Panc1 (cell line): Measurements from ENCODE around the gene NUDT6. TPM values are rescaled to one million over a fixed set of nuclear protein-coding genes. Genes with fewer than 3 reads are reported as not detected.

Experiments used
- ATAC-seq: fragments of 200-7000 bp; cut with Tn5 transposase; 2 replicates; pipeline ENCODE4 v1.9.1; 2020; ENCODE audit warnings: mild to moderate bottlenecking, moderate library complexity
- BruUV-seq: library from RNA; stranded (reverse); fragments of 400-500 nt; replicated peaks from 2 replicates; lab custom pipeline; 2021; lab: Mats Ljungman, UMichigan
- CTCF ChIA-PET: fragments of 300-600 bp; sonication (Branson Sonifier 250); formaldehyde crosslinking; loops from one replicate; lab custom pipeline; 2022; ENCODE audit warnings: antibody characterized with exemption; lab: Charles Lee
- POLR2A ChIA-PET: fragments of 300-600 bp; sonication (Branson Sonifier 250); formaldehyde crosslinking; loops from one replicate; lab custom pipeline; 2022; ENCODE audit warnings: antibody characterized with exemption; lab: Charles Lee
- DNase-seq: peaks from one replicate; pipeline ENCODE4 v3.0.0-alpha.2; 2010; ENCODE audit warnings: low read depth, low spot score
- H3K27ac ChIP-seq: 2 replicates; pipeline ENCODE4 v1.5.1; 2011; ENCODE audit warnings: mild to moderate bottlenecking, low read length, inconsistent platforms
- H3K27me3 ChIP-seq: fragments of 200-500 bp; sonication (Bioruptor generic); 2 replicates; pipeline ENCODE4 v1.6.0; 2014; ENCODE audit warnings: low read length, inconsistent platforms; ENCODE audit not compliant: control insufficient read depth, insufficient read depth
- H3K36me3 ChIP-seq: fragments of 200-500 bp; sonication (Bioruptor generic); 2 replicates; pipeline ENCODE4 v1.5.1; 2014; ENCODE audit warnings: inconsistent platforms, mild to moderate bottlenecking, low read length, moderate library complexity; ENCODE audit not compliant: control insufficient read depth, insufficient read depth
- H3K4me1 ChIP-seq: 2 replicates; pipeline ENCODE4 v1.5.1; 2011; ENCODE audit warnings: inconsistent platforms, mild to moderate bottlenecking, low read length, moderate library complexity; ENCODE audit not compliant: control insufficient read depth, insufficient read depth
- H3K4me3 ChIP-seq, 2 experiments: 2 replicates each; pipeline ENCODE4 v1.5.1; 2011 to 2012; ENCODE audit warnings: low read depth in 2 of 2, low read length in 2 of 2, mild to moderate bottlenecking in 2 of 2, inconsistent platforms in 1 of 2, moderate library complexity in 1 of 2
- H3K9me3 ChIP-seq: fragments of 200-500 bp; sonication (Bioruptor generic); 2 replicates; pipeline ENCODE4 v1.5.1; 2014; ENCODE audit warnings: low read depth, mild to moderate bottlenecking, inconsistent platforms, low read length, moderate library complexity; ENCODE audit not compliant: control insufficient read depth, insufficient read depth
- POLR2AphosphoS5 ChIP-seq: IDR thresholded peaks from 2 replicates; pipeline ENCODE4 v1.6.1; 2012; ENCODE audit warnings: mild to moderate bottlenecking, low read depth, low read length, moderate library complexity
- SIN3A ChIP-seq: IDR thresholded peaks from 2 replicates; pipeline ENCODE4 v1.6.1; 2012; ENCODE audit warnings: low read depth, mild to moderate bottlenecking, low read length, moderate library complexity, borderline replicate concordance; ENCODE audit not compliant: insufficient read depth
- TCF7L2 ChIP-seq: IDR thresholded peaks from 2 replicates; pipeline ENCODE4 v1.6.1; 2011; ENCODE audit warnings: mild to moderate bottlenecking, low read depth, low read length, inconsistent platforms
- in situ Hi-C: cut with HindIII; loops from 2 replicates; pipeline ENCODE4 v1.10.0; 2016; ENCODE audit warnings: low sequenced_read_pairs, low pct_unique_long_range_greater_than_20kb
- intact Hi-C: fragments of 100-400 bp; cut with micrococcal nuclease; formaldehyde crosslinking; loops from one replicate; pipeline ENCODE4 v1.10.0; 2022; ENCODE audit not compliant: unreplicated experiment
- total RNA-seq: library from RNA; stranded (reverse); gene quantifications from one replicate; pipeline ENCODE4 v1.2.1, GENCODE V29; 2021; ENCODE audit not compliant: unreplicated experiment
- TF ChIP-seq, protein P1 (sequence below): fragments of 450-650 bp; IDR thresholded peaks from 2 replicates; pipeline ENCODE4 v1.5.1; 2017; ENCODE audit warnings: mild to moderate bottlenecking
- TF ChIP-seq, protein P2 (sequence below), 2 experiments: IDR thresholded peaks; 2 replicates each; pipeline ENCODE4 v1.6.1; 2011 to 2012; ENCODE audit warnings: low read depth in 2 of 2, control low read depth in 1 of 2, low read length in 1 of 2, mild to moderate bottlenecking in 1 of 2, moderate library complexity in 1 of 2; ENCODE audit not compliant: insufficient read depth in 1 of 2

Gene NUDT6
- total RNA-seq, 1 experiment from 2014 or later = 7.5 TPM

DNA sequence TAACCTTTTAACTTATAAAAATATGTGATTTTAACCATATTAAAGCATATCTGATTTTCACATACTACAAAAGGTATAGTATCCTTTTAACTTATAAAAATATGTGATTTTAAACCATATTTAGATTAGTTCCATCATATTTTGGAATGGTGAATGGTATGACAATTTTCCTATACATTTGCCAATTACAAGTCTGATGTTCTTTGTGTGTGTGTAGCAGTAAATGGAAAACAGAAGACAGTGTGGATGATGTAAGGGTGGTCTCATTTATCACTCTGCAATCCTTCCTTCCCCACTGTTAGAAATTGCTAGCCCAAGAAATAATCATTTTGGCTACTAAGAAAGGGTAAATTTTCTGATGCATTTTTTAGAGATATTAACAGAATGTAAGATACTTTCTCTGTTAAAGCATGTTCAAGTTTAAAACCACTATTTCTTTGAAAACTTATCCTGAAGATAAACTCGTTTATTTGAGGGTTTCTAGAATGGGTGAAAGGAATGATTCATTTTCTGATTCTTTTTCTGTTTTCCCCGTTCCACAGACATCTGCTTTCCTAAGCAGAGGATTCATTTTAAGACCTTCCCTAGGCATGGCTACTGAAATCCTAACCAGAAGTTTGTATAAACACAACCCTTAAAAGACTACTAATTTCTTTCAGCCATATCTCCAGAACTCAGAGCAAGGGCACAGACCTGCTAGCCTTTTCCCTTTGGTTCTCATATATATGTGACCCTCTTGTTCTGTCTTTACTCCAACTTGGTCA, 21.0 kb downstream of the NUDT6 start:
- DNase-seq = no peak
- intact Hi-C loops = no loop called here
- Histone ChIP-seq H3K9me3 (no peaks in the 10 kb centered on the region), H3K27ac (peak overlapping the region; percentile 61; the same call in 1 of the 2 replicates), H3K4me3 (no peak overlapping the region), H3K36me3 (no peaks in the 10 kb centered on the region; the same call in none of the 2 replicates), H3K27me3 (no peaks in the 10 kb centered on the region), H3K4me1 (peaks cover 23% of the 10 kb centered on the region)
- ATAC-seq = no peak
- POLR2A ChIA-PET = no interaction called here
- CTCF ChIA-PET = no interaction called here
- in situ Hi-C loops = no loop called here
- TF ChIP-seq TCF7L2 = no peak
- TF ChIP-seq, protein P1, sequence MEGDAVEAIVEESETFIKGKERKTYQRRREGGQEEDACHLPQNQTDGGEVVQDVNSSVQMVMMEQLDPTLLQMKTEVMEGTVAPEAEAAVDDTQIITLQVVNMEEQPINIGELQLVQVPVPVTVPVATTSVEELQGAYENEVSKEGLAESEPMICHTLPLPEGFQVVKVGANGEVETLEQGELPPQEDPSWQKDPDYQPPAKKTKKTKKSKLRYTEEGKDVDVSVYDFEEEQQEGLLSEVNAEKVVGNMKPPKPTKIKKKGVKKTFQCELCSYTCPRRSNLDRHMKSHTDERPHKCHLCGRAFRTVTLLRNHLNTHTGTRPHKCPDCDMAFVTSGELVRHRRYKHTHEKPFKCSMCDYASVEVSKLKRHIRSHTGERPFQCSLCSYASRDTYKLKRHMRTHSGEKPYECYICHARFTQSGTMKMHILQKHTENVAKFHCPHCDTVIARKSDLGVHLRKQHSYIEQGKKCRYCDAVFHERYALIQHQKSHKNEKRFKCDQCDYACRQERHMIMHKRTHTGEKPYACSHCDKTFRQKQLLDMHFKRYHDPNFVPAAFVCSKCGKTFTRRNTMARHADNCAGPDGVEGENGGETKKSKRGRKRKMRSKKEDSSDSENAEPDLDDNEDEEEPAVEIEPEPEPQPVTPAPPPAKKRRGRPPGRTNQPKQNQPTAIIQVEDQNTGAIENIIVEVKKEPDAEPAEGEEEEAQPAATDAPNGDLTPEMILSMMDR = no peak
- TF ChIP-seq SIN3A = no peak
- BruUV-seq = no TSS peak

DNA sequence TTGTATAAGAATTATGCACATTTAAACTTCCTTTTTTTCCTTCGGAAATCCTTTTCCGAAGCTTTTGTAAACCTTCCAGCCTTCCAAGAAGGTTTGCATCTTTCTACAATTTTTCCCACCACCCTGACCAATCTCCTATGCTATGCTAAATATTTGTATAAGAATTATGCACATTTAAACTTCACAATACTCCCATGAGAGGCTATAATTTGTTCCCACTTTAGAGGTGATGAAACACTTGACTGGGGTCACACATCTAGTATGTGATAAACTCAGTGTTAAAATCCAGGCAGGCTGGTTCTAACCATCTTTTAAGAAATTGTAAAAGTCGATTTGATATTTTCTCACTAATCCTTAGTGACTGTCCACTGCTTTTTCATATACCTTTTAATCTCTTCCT, 22.1 kb downstream of the NUDT6 start:
- CTCF ChIA-PET = no interaction called here

More for the DNA sequence above, 22.1 kb downstream of the NUDT6 start:
- DNase-seq = no peak
- intact Hi-C loops (no loop called here), in situ Hi-C loops (no loop called here)
- ATAC-seq = no peak
- H3K27ac ChIP-seq = peak overlapping the region; percentile 46; the same call in 1 of the 2 replicates
- H3K4me3 ChIP-seq = no peak overlapping the region
- BruUV-seq = no TSS peak
- H3K9me3 ChIP-seq = no peaks in the 10 kb centered on the region
- H3K27me3 ChIP-seq = no peaks in the 10 kb centered on the region
- peaks cover 33% of the 10 kb centered on the region for H3K4me1 ChIP-seq
- no peaks in the 10 kb centered on the region; the same call in none of the 2 replicates for H3K36me3 ChIP-seq
- POLR2A ChIA-PET = no interaction called here
- no peak for TF ChIP-seq POLR2AphosphoS5
- TF ChIP-seq SIN3A = no peak
- TF ChIP-seq TCF7L2 = no peak
- TF ChIP-seq, protein P1 = no peak
- TF ChIP-seq, protein P2, sequence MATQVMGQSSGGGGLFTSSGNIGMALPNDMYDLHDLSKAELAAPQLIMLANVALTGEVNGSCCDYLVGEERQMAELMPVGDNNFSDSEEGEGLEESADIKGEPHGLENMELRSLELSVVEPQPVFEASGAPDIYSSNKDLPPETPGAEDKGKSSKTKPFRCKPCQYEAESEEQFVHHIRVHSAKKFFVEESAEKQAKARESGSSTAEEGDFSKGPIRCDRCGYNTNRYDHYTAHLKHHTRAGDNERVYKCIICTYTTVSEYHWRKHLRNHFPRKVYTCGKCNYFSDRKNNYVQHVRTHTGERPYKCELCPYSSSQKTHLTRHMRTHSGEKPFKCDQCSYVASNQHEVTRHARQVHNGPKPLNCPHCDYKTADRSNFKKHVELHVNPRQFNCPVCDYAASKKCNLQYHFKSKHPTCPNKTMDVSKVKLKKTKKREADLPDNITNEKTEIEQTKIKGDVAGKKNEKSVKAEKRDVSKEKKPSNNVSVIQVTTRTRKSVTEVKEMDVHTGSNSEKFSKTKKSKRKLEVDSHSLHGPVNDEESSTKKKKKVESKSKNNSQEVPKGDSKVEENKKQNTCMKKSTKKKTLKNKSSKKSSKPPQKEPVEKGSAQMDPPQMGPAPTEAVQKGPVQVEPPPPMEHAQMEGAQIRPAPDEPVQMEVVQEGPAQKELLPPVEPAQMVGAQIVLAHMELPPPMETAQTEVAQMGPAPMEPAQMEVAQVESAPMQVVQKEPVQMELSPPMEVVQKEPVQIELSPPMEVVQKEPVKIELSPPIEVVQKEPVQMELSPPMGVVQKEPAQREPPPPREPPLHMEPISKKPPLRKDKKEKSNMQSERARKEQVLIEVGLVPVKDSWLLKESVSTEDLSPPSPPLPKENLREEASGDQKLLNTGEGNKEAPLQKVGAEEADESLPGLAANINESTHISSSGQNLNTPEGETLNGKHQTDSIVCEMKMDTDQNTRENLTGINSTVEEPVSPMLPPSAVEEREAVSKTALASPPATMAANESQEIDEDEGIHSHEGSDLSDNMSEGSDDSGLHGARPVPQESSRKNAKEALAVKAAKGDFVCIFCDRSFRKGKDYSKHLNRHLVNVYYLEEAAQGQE (IDR thresholded peaks at IDR 0.05; ENCODE audit: insufficient read depth in 1 of 2, low read depth in 2 of 2, low read length in 1 of 2) = no peak
